Measurements from ENCODE around the gene DZIP1. TPM values are rescaled to one million over a fixed set of nuclear protein-coding genes. Genes with fewer than 3 reads are reported as not detected.

Gene DZIP1
- total and polyA plus RNA-seq, 2 of the 13 experiments (the other 11 are each of a cell fraction or from before 2014, with no cell fraction given): 11.0 to 36.7 TPM

- TF ChIP-seq ZNF646 (CRISPR knock-in tag; IDR thresholded peaks at IDR 0.05): no peak
- no peak for TF ChIP-seq ZNF563 (CRISPR knock-in tag; IDR thresholded peaks at IDR 0.05)
- TF ChIP-seq YEATS2 (CRISPR knock-in tag; IDR thresholded peaks at IDR 0.05; ENCODE audit: borderline replicate concordance): no peak
- no peak for TF ChIP-seq BRCA1 (CRISPR knock-in tag; IDR thresholded peaks at IDR 0.05)
- TF ChIP-seq TIGD3 (CRISPR knock-in tag; IDR thresholded peaks at IDR 0.05; ENCODE audit: borderline replicate concordance): no peak
- no peak for TF ChIP-seq REL (CRISPR knock-in tag; conservative IDR thresholded peaks at IDR 0.05)
- no peak for TF ChIP-seq BCLAF1 (IDR thresholded peaks at IDR 0.05)
- no peak for TF ChIP-seq PHB2 (IDR thresholded peaks at IDR 0.05; ENCODE audit: partially characterized antibody)
- TF ChIP-seq RFX1 (IDR thresholded peaks at IDR 0.05): no peak
- no peak for TF ChIP-seq HINFP (CRISPR knock-in tag; IDR thresholded peaks at IDR 0.05; ENCODE audit: low read depth)
- no peak for TF ChIP-seq ZSCAN12 (CRISPR knock-in tag; IDR thresholded peaks at IDR 0.05)
These were observed 103.2 kb downstream of the DZIP1 start (continued) for GRCh38 chr13:95541308-95541707.

All from HepG2 (cell line).